ENCODE results near the gene THAP4. TPM values are rescaled to one million over a fixed set of nuclear protein-coding genes. Genes with fewer than 3 reads are reported as not detected.

THAP4 gene
- total and polyA plus RNA-seq, 2 of the 4 experiments (the other 2 are of a cell fraction), result 33.9 to 55.1 TPM

- Histone ChIP-seq H4K8ac (ENCODE audit: low read depth in 2 of 2, low read length in 2 of 2) (no peak overlapping the region), H4K5ac (ENCODE audit: low read depth, low read length) (no peak overlapping the region), H3K36me3 (ENCODE audit: control insufficient read depth, insufficient read depth, low read length) (peaks cover 26% of the 10 kb centered on the region), H3K18ac (ENCODE audit: low read depth, low read length) (no peak overlapping the region), H3K9ac (ENCODE audit: low read depth, low read length) (no peak overlapping the region), H3K9me3 (ENCODE audit: control insufficient read depth, insufficient read depth, low read length) (no peaks in the 10 kb centered on the region), H3K4me3 (ENCODE audit: insufficient read depth, low read depth, low read length) (no peak overlapping the region), H3K4me2 (ENCODE audit: low read depth, low read length) (no peak overlapping the region), H2BK15ac (ENCODE audit: low read depth, low read length) (no peak overlapping the region), H2BK120ac (ENCODE audit: low read depth, low read length) (no peak overlapping the region), H2AFZ (replicated peaks; ENCODE audit: low read length, poor library complexity) (no peak overlapping the region), H2AK5ac (ENCODE audit: low read depth, low read length) (no peak overlapping the region), H2AK9ac (replicated peaks; ENCODE audit: low read depth, low read length, poor library complexity) (peak overlapping the region; percentile 3), H3K14ac (replicated peaks; ENCODE audit: low read depth, low read length) (no peak overlapping the region), H3K27me3 (ENCODE audit: control insufficient read depth, insufficient read depth, low read length) (no peaks in the 10 kb centered on the region), H2BK5ac (ENCODE audit: low read depth, low read length, poor library complexity, severe bottlenecking) (no peak overlapping the region), H3K56ac (ENCODE audit: extremely low read depth, insufficient read depth, low read length) (no peak overlapping the region), H3K23ac (ENCODE audit: low read depth, low read length) (no peak overlapping the region), H2BK20ac (ENCODE audit: low read depth, low read length) (no peak overlapping the region), H3K4me1 (ENCODE audit: control insufficient read depth, insufficient read depth, low read length) (peaks cover 5% of the 10 kb centered on the region; the same call in 1 of the 2 replicates), H4K91ac (ENCODE audit: insufficient read depth, low read depth, low read length) (no peak overlapping the region), H3K4ac (ENCODE audit: low read depth, low read length) (no peak overlapping the region), H3K79me1 (ENCODE audit: low read depth in 1 of 2, low read length in 2 of 2) (peaks cover 0 to 9% of the 10 kb centered on the region in 2 experiments; a peak in 1 of 4 replicates), H3K27ac (ENCODE audit: insufficient read depth, low read length) (no peak overlapping the region), H4K20me1 (ENCODE audit: insufficient read depth, low read length) (peaks cover 25% of the 10 kb centered on the region), H3K9me1 (ENCODE audit: insufficient read depth, low read length) (peaks cover 4% of the 10 kb centered on the region; the same call in 1 of the 2 replicates)
- POLR2A ChIA-PET (ENCODE audit: unreplicated experiment), result no interaction called here
- in situ Hi-C loops (cut with MboI; ENCODE audit: low sequenced_read_pairs), result no loop called here
- WGBS, 2 experiments (ENCODE audit: extremely low coverage in 2 of 2, insufficient read length in 1 of 2), result 100% methylated on average over 3 of the region's 12 CpGs; no CpG with 5 or more reads in 1 of the 2 experiments
- intact Hi-C loops (cut with micrococcal nuclease), result no loop called here
- CTCF ChIA-PET, result no interaction called here
- no peak for TF ChIP-seq RFX5 (IDR thresholded peaks at IDR 0.05; ENCODE audit: low read depth, low read length)
- no peak for TF ChIP-seq ELK1 (IDR thresholded peaks at IDR 0.05; ENCODE audit: borderline replicate concordance, low read depth, low read length)
- no peak for TF ChIP-seq CTCF (conservative IDR thresholded peaks at IDR 0.05; ENCODE audit: low read depth, low read length)
- no peak for TF ChIP-seq RCOR1 (IDR thresholded peaks at IDR 0.05; ENCODE audit: insufficient replicate concordance, low read length)
- TF ChIP-seq SMC3 (IDR thresholded peaks at IDR 0.05; ENCODE audit: low read depth, low read length), result no peak
- TF ChIP-seq FOS (IDR thresholded peaks at IDR 0.05; ENCODE audit: low read depth, low read length), result no peak
- no peak for TF ChIP-seq MAFK (IDR thresholded peaks at IDR 0.05; ENCODE audit: low read depth, low read length)
- TF ChIP-seq POLR2A (IDR thresholded peaks at IDR 0.05; ENCODE audit: low read depth, low read length), result no peak
- TF ChIP-seq MAZ (IDR thresholded peaks at IDR 0.05; ENCODE audit: borderline replicate concordance, low read depth, low read length), result no peak
- TF ChIP-seq RAD21 (IDR thresholded peaks at IDR 0.05; ENCODE audit: low read length), result no peak
- no peak for TF ChIP-seq MXI1 (IDR thresholded peaks at IDR 0.05; ENCODE audit: borderline replicate concordance, low read depth, low read length)
- TF ChIP-seq NFE2L2 (IDR thresholded peaks at IDR 0.05; ENCODE audit: low read depth, low read length), result no peak
- TF ChIP-seq BHLHE40 (IDR thresholded peaks at IDR 0.05; ENCODE audit: low read depth, low read length), result no peak
- DNase-seq, result no peak
- dilution Hi-C loops (cut with HindIII; ENCODE audit: low sequenced_read_pairs, unreplicated experiment), result no loop called here
- no TSS peak for BruUV-seq (replicated peaks)
- ATAC-seq (ENCODE audit: low read depth), result no peak
Observed at GRCh38 chr2:241573741-241574140, 63.2 kb downstream of the THAP4 start.
